ENCODE measurements around the gene NEURL2.
A peak's percentile ranks its signal among the peaks of the same experiment; 100 is the strongest.

The NEURL2 gene

GRCh38 chr20:45890985-45891983, at the start of gene NEURL2, which contains the start of gene CTSA:
Gene NEURL2, minus strand, starts transcription at chr20:45891208. Its CDS starts 217 bp downstream, at chr20:45890991.
Gene CTSA, plus strand, starts transcription at chr20:45891335. Its CDS starts 234 bp downstream, at chr20:45891569.
- H3K27me3 Mint-ChIP-seq (ENCODE audit: low read depth), result no peaks in the 10 kb centered on the region
- H3K4me1 Mint-ChIP-seq, result peaks cover 14% of the 10 kb centered on the region
- peaks cover 10% of the 10 kb centered on the region for H3K36me3 Mint-ChIP-seq (ENCODE audit: low read depth)
- no peaks in the 10 kb centered on the region for H3K9me3 Mint-ChIP-seq
- H3K4me3 Mint-ChIP-seq, result peak within 1 kb of the TSS; percentile 94 to 98 (median 97)
- TF ChIP-seq CTCF (IDR thresholded peaks at IDR 0.05; ENCODE audit: unreplicated experiment in 3 of 3), result no peak
- peak within 1 kb of the TSS; percentile 87 to 96 (median 95) for H3K27ac Mint-ChIP-seq

GRCh38 chr20:45940469-45940868, 49.5 kb upstream of the NEURL2 start:
- H3K27ac Mint-ChIP-seq, result no peak overlapping the region
- peaks cover 58% of the 10 kb centered on the region for H3K36me3 Mint-ChIP-seq (ENCODE audit: low read depth)

GRCh38 chr20:45940053-45940452, 49.0 kb upstream of the NEURL2 start:
- Mint-ChIP-seq H3K36me3 (ENCODE audit: low read depth) (peaks cover 54% of the 10 kb centered on the region), H3K4me1 (peaks cover 12% of the 10 kb centered on the region), H3K4me3 (no peak overlapping the region), H3K9me3 (no peaks in the 10 kb centered on the region), H3K27me3 (ENCODE audit: low read depth) (no peaks in the 10 kb centered on the region), H3K27ac (no peak overlapping the region)
- TF ChIP-seq CTCF (IDR thresholded peaks at IDR 0.05; ENCODE audit: unreplicated experiment in 3 of 3), result no peak

More at GRCh38 chr20:45940469-45940868, 49.5 kb upstream of the NEURL2 start:
- no peak for TF ChIP-seq CTCF (IDR thresholded peaks at IDR 0.05; ENCODE audit: unreplicated experiment in 3 of 3)
- no peaks in the 10 kb centered on the region for H3K9me3 Mint-ChIP-seq
- peaks cover 9% of the 10 kb centered on the region for H3K4me1 Mint-ChIP-seq
- H3K4me3 Mint-ChIP-seq, result no peak overlapping the region
- H3K27me3 Mint-ChIP-seq (ENCODE audit: low read depth), result no peaks in the 10 kb centered on the region

- TF ChIP-seq CTCF (IDR thresholded peaks at IDR 0.05; ENCODE audit: unreplicated experiment in 3 of 3), result no peak
- Mint-ChIP-seq H3K27ac (no peak overlapping the region), H3K9me3 (no peaks in the 10 kb centered on the region), H3K4me3 (peak overlapping the region in 1 of 3 experiments; percentile 53), H3K36me3 (ENCODE audit: low read depth) (peaks cover 43% of the 10 kb centered on the region), H3K27me3 (ENCODE audit: low read depth) (no peaks in the 10 kb centered on the region), H3K4me1 (peaks cover 13% of the 10 kb centered on the region)
These were observed 47.9 kb upstream of the NEURL2 start for GRCh38 chr20:45938727-45939438.

- H3K4me3 Mint-ChIP-seq, result peak overlapping the region; percentile 75 to 83 (median 78)
- H3K9me3 Mint-ChIP-seq, result no peaks in the 10 kb centered on the region
- peak overlapping the region in 1 of 3 experiments; percentile 89 for H3K27ac Mint-ChIP-seq
- H3K27me3 Mint-ChIP-seq (ENCODE audit: low read depth), result no peaks in the 10 kb centered on the region
- no peak for TF ChIP-seq CTCF (IDR thresholded peaks at IDR 0.05; ENCODE audit: unreplicated experiment in 3 of 3)
- H3K36me3 Mint-ChIP-seq (ENCODE audit: low read depth), result peaks cover 32% of the 10 kb centered on the region
- peaks cover 19% of the 10 kb centered on the region for H3K4me1 Mint-ChIP-seq
These were observed 46.8 kb upstream of the NEURL2 start for GRCh38 chr20:45937765-45938164.
